RPMI8226 (cell line): ENCODE measurements around the gene SYT3.
"Not testable (repeated sequence)": the region's sequence is repeated elsewhere in the genome, so short reads cannot be mapped to it uniquely, and the experiment has no call there.

Experiments
- DNase-seq: peaks from one replicate; pipeline ENCODE4 v3.0.0-alpha.2; 2015

The SYT3 gene

DNA sequence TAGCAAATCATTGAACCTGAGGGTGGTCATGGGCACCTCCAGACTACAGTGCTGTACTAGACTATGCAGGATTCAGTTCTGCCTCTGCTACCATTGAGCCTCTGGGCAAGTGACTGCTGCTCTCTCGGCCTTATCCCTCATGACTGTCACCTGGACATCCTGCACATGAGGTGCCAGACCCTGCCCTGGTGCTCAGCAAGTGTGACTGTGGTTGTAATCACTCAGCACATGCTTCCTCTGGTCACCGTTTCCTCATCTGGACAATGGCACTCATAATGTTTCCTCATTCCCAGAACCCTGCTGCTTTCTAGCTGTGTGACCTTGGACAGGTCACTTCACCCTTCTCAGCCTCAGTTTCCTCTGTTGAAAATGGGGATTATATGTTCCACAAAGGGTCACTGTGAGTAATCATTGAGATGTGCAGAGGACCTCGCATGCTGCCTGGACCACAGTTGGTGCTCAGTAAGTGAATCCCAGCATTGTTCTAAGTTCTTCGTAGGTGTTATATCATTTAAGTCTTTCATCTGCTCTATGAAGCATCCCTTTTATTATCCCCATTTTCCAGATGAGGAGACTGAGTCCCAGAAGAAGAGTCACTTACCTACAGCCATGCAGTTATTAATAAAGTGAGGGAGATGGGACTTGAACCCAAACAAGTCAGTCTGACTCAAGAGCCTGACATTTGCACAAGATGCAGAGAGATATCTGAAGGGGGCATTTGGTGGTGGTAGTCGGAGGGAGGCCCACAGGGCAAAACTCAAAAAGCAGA is 3.2 kb downstream of the SYT3 start:
- no peak for DNase-seq

DNA sequence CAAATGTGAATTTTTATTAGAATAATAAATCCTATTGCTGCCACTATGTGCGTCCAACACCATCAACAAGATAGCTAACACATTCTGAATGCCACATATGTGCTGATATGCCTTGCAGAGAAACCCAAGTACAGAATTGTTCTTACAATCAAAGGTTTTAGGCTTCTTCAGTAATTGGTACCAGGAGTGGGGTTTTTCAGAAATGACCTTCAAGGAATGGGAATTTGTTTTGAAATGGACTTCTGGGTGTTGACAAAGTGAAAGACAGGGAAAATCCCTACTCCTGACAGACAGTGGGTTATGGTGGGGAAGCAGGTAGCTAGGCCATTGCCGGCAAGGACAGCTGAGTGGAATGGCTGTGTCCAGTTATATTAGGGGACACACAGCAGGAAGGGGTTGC is 5.7 kb downstream of the SYT3 start:
- DNase-seq = no peak

DNA sequence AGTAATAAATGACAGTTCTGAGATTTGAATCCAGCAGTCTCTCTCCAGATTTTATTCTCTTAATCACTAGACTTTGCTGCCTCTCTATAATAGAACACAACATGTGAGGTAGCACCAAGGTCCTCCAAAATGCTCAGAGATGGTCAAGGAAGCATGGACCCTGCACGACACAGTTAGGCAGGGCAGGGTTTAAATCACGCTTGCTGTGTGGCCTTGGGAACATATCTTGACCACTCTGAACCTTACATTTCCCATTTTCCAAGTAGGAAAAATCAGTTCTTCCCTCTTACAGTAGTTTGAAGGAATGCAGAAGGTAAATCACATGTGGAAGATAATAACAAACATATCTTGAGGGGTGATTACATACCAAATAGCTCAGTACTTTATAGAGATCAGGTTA is 6.3 kb downstream of the SYT3 start:
- no peak for DNase-seq

GRCh38 chr19:50632151-50632835 is 7.4 kb downstream of the SYT3 start:
- DNase-seq = peak; percentile 17

DNA sequence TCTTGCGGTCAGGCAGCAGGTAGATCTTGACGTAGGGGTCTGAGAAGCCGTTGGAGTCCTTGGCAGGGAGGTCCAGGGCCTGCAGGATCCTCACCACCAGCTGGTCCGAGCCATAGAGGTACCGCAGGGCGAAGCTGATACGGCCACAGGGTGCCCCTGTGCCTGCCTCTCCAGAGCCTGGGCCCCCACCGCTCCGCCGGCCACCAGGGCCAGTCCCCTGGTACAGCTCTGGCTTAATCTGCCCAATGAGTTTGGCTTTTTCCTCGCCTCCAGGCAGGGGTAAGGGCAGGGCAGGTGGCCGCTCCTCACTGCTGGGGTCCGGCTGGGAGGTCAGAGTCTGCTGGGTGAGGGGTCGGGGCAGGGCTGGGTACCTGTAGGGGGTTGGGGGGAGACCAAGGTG is 9.9 kb downstream of the SYT3 start:
- DNase-seq = no peak

GRCh38 chr19:50629194-50629593 is 10.5 kb downstream of the SYT3 start:
- DNase-seq = no peak

- no peak for DNase-seq
These were observed 11.1 kb downstream of the SYT3 start for GRCh38 chr19:50628551-50628950.

GRCh38 chr19:50628146-50628545 is 11.5 kb downstream of the SYT3 start:
- no peak for DNase-seq

DNA sequence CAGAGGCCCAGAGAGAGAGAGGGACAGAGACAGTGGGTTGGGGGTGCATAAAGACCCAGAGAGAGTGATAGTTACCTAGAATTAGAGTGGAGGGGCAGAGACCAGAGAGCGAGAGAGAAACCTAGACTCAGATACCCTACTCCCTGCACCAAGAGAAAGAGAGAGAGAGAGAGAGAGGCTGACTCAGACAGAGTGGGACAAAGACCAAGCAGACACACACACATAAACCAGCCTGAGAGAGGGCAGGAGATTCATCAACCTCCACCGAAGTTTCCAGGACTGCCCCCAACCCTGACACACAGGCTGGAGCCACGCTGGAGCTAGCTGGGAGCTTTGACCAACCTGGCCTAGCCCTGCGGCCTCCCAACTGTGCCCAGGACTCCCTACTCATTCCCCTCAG is 12.9 kb downstream of the SYT3 start:
- DNase-seq = no peak

DNA sequence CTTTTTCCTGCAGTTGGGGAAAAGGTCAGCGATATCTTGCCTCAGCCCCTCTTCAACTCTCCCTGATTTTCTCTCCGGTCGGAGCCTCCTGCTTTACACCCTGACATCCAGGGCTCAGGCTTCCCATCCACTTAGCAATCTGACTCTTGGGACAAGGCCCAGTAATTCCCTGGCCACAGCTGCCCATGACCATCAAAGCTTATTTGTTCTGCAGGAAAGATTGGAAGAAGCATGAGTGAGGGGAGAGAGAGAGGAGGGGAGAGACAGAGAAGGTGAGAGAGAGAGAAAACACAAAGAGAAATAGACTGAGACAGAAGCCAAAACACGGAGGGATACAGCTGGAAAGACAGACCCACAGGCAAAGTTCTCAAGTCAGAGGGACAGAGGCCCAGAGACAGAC is 13.7 kb downstream of the SYT3 start:
- DNase-seq = no peak

DNA sequence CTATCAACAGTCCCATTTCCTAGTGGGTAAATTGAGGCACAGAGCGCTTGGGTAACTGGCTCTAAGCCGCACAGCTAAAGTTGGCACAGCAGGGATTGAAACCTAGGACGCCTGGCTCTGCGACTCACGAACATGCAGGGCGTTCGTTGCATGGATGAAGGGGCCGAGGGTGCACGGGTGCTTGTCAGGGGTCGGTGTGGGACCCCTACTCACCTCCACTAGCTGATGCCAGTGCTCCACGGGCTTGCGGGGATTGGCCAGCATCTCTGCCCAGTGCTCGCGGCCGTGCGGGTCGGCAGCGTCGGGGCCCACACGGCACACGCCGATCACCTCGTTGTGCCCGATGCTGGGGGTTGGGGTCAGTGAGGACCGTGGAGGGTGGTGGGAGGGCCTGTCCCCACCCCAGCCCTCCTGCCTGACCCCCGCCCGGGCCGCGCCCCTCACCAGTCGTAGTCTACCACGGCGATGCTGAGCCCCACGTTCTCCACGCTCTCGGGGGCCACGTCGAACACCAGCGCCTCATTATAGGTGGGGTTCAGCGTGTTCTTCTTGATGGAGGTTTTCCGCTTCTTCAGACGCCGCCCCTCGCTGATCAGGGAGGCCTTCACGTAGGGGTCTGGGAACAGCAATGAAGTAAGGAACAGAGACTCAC is 14.6 kb downstream of the SYT3 start:
- no peak for DNase-seq

DNA sequence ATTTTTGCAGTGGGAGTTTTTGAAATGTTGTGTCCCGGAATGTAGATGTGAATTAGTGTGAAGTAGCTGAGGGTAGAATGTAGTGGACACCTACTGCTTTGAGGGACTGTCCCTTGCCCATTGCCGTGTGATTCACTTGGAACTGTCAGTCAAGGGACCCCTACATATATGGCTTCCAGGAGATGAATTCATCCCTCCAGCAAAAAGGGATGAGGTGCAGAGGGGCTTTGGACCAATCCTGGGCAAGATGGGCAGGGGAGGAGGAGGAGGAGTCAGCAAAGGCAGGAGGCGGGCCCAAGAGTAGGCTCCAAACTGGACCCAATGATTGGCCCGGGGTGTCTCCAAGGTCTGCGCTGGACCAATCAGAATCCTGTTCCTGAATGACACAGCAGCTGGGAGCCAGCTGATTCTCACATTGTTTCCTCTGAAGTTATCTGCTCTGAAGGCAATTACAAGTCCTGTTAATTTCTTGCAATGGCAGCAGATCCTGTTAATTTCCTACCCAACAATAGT is 19.2 kb downstream of the SYT3 start:
- not testable (repeated sequence) for DNase-seq

DNA sequence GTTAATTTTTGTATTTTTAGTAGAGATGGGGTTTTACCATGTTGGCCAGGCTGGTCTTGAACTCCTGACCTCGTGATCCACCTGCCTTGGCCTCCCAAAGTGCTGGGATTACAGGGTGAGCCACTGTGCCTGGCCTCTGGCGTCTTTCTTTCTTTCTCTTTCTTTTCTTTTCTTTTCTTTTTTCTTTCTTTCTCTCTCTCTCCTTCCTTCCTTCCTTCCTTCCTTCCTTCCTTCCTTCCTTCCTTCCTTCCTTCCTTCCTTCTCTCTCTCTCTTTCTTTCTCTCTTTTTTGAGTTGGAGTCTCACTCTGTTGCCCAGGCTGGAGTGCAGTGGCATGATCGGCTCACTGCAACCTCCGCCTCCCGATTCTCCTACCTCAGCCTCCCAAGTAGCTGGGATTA is 20.5 kb downstream of the SYT3 start:
- not testable (repeated sequence) for DNase-seq

GRCh38 chr19:50618379-50618778 is 21.3 kb downstream of the SYT3 start:
- DNase-seq = not testable (repeated sequence)

GRCh38 chr19:50612504-50613404 is 26.9 kb downstream of the SYT3 start:
- DNase-seq = not testable (repeated sequence)

GRCh38 chr19:50607874-50608785 is 31.6 kb downstream of the SYT3 start:
- DNase-seq = peak; percentile 93

GRCh38 chr19:50607388-50607787 is 32.3 kb downstream of the SYT3 start:
- DNase-seq = no peak

DNA sequence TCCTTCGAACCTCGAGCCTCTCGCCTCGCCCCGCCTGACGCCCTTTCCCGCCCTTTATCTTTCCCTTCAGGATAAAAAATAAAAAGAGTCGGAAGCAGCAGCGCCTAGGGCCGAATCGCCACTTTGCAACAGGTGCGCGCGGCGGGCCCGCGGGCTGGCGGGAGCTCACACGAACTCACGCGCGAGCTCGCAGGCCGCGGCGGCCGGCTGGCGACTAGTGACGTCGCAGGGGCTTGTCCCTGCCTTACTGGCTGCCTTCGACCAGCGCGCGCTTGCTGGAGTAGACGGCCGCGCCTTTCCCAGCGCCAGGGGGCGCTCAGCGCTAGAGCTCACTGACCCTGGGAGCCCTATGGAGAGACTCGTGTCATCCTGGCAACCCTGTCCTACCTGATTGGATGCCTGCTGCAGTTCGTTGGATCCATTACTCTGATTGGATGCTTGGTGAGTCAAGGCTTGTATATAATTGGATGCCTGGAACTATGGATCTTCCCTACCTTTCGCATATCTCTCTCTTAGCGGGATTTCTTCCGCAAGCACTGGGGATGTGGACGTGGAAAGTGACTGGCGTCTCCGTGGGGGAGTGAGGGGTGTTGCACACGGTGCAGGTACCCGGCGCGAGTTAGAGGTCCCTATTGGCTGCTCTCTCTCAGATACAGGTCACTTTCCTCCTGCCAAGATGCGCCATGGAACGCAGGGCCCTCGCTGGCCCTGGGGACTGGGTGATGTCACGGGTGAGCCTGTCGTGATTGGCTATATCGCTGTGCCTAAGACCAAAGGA is 33.4 kb downstream of the SYT3 start:
- peak; percentile 18 for DNase-seq

GRCh38 chr19:50604264-50605073 is 35.2 kb downstream of the SYT3 start:
- DNase-seq = not testable (repeated sequence)

DNA sequence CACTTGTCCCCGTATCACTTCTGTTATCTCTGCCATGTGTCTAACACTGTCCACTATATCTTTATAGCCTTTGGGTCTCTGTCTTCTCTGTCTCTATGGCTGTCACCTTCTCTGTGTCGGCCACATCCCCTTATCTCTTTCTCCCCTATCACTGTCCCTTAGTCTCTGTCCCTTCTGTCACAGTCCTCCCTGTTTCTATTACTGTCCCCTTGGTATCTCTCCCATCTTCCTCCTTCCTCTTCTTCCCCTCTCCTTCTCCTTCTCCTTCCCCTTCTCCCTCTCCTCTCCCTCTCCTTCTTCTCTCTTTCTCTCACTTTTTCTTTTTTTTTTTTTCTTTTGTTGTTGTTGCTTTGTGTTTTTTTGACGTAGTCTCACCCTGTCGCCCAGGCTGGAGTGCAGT is 36.7 kb downstream of the SYT3 start:
- no peak for DNase-seq
